Mucosa of stomach (tissue), 1 donor: ENCODE data around the gene ALMS1.
"Not testable (repeated sequence)": the region's sequence is repeated elsewhere in the genome, so short reads cannot be mapped to it uniquely, and the experiment has no call there.

Experiments used
- H3K27me3 ChIP-seq: one replicate; pipeline ENCODE4 v1.7.0; 2013; ENCODE audit warnings: mild to moderate bottlenecking, low read length; ENCODE audit not compliant: control insufficient read depth, insufficient read depth
- H3K36me3 ChIP-seq: one replicate; pipeline ENCODE4 v1.7.0; 2013; ENCODE audit warnings: low read length; ENCODE audit not compliant: control insufficient read depth, insufficient read depth
- H3K4me1 ChIP-seq: one replicate; pipeline ENCODE4 v1.7.0; 2013; ENCODE audit warnings: mild to moderate bottlenecking, low read length; ENCODE audit not compliant: control insufficient read depth, insufficient read depth
- H3K4me3 ChIP-seq: one replicate; pipeline ENCODE4 v1.7.0; 2013; ENCODE audit warnings: low read length
- H3K9ac ChIP-seq: one replicate; pipeline ENCODE4 v1.7.0; 2013; ENCODE audit warnings: mild to moderate bottlenecking, low read length, moderate library complexity
- H3K9me3 ChIP-seq: one replicate; pipeline ENCODE4 v1.7.0; 2013; ENCODE audit warnings: mild to moderate bottlenecking, low read length, moderate library complexity; ENCODE audit not compliant: control insufficient read depth
- donor health status: Pancreatic carcinoma.

Gene ALMS1

GRCh38 chr2:73604589-73604988 lies 219.0 kb downstream of the ALMS1 start:
- not testable (repeated sequence) for H3K27me3 ChIP-seq, H3K9ac ChIP-seq, H3K9me3 ChIP-seq, H3K4me1 ChIP-seq, H3K4me3 ChIP-seq, H3K36me3 ChIP-seq

- Histone ChIP-seq H3K4me3 (no peak overlapping the region), H3K9ac (no peak overlapping the region)
Observed at GRCh38 chr2:73610111-73610510, 224.5 kb downstream of the ALMS1 start.

GRCh38 chr2:73611193-73611592 lies 225.6 kb downstream of the ALMS1 start:
- H3K9ac ChIP-seq: no peak overlapping the region

More at GRCh38 chr2:73610111-73610510, 224.5 kb downstream of the ALMS1 start:
- no peaks in the 10 kb centered on the region for H3K36me3 ChIP-seq
- H3K9me3 ChIP-seq: no peaks in the 10 kb centered on the region
- H3K27me3 ChIP-seq: no peaks in the 10 kb centered on the region
- no peaks in the 10 kb centered on the region for H3K4me1 ChIP-seq

GRCh38 chr2:73611867-73612266 lies 226.2 kb downstream of the ALMS1 start:
- no peaks in the 10 kb centered on the region for H3K9me3 ChIP-seq
- H3K27me3 ChIP-seq: no peaks in the 10 kb centered on the region
- H3K36me3 ChIP-seq: no peaks in the 10 kb centered on the region
- H3K9ac ChIP-seq: no peak overlapping the region
- H3K4me3 ChIP-seq: no peak overlapping the region
- no peaks in the 10 kb centered on the region for H3K4me1 ChIP-seq

More at GRCh38 chr2:73611193-73611592, 225.6 kb downstream of the ALMS1 start:
- Histone ChIP-seq H3K4me3 (no peak overlapping the region), H3K27me3 (no peaks in the 10 kb centered on the region), H3K9me3 (no peaks in the 10 kb centered on the region), H3K4me1 (no peaks in the 10 kb centered on the region), H3K36me3 (no peaks in the 10 kb centered on the region)

GRCh38 chr2:73614105-73614504 lies 228.5 kb downstream of the ALMS1 start:
- Histone ChIP-seq H3K9ac (no peak overlapping the region), H3K27me3 (no peaks in the 10 kb centered on the region), H3K36me3 (no peaks in the 10 kb centered on the region), H3K4me1 (no peaks in the 10 kb centered on the region), H3K9me3 (no peaks in the 10 kb centered on the region), H3K4me3 (no peak overlapping the region)

GRCh38 chr2:73614997-73615396 lies 229.4 kb downstream of the ALMS1 start:
- Histone ChIP-seq H3K9me3 (no peaks in the 10 kb centered on the region), H3K27me3 (no peaks in the 10 kb centered on the region), H3K4me1 (no peaks in the 10 kb centered on the region), H3K36me3 (no peaks in the 10 kb centered on the region), H3K4me3 (no peak overlapping the region), H3K9ac (no peak overlapping the region)

GRCh38 chr2:73619925-73620324 lies 234.3 kb downstream of the ALMS1 start:
- not testable (repeated sequence) for H3K9ac ChIP-seq, H3K4me3 ChIP-seq, H3K36me3 ChIP-seq, H3K27me3 ChIP-seq, H3K4me1 ChIP-seq, H3K9me3 ChIP-seq

- H3K36me3 ChIP-seq, H3K4me1 ChIP-seq, H3K9ac ChIP-seq, H3K27me3 ChIP-seq, H3K4me3 ChIP-seq, H3K9me3 ChIP-seq: not testable (repeated sequence)
Observed at GRCh38 chr2:73624036-73624435, 238.4 kb downstream of the ALMS1 start.

- not testable (repeated sequence) for H3K36me3 ChIP-seq, H3K27me3 ChIP-seq, H3K4me3 ChIP-seq, H3K9me3 ChIP-seq, H3K9ac ChIP-seq, H3K4me1 ChIP-seq
Observed at GRCh38 chr2:73624625-73625024, 239.0 kb downstream of the ALMS1 start.

- not testable (repeated sequence) for H3K9me3 ChIP-seq, H3K36me3 ChIP-seq, H3K27me3 ChIP-seq, H3K4me3 ChIP-seq, H3K9ac ChIP-seq, H3K4me1 ChIP-seq
Observed at GRCh38 chr2:73626237-73626636, 240.6 kb downstream of the ALMS1 start.

GRCh38 chr2:73628493-73628892 lies 242.9 kb downstream of the ALMS1 start:
- not testable (repeated sequence) for H3K9me3 ChIP-seq, H3K4me3 ChIP-seq, H3K9ac ChIP-seq, H3K4me1 ChIP-seq, H3K36me3 ChIP-seq, H3K27me3 ChIP-seq

- H3K9ac ChIP-seq, H3K27me3 ChIP-seq, H3K4me1 ChIP-seq, H3K4me3 ChIP-seq, H3K36me3 ChIP-seq, H3K9me3 ChIP-seq: not testable (repeated sequence)
Observed at GRCh38 chr2:73630662-73631266, 245.1 kb downstream of the ALMS1 start.

- H3K27me3 ChIP-seq, H3K36me3 ChIP-seq, H3K9me3 ChIP-seq, H3K9ac ChIP-seq, H3K4me3 ChIP-seq, H3K4me1 ChIP-seq: not testable (repeated sequence)
Observed at GRCh38 chr2:73636977-73637376, 251.3 kb downstream of the ALMS1 start.
